Pancreas (tissue), 10 donors: ENCODE data around the gene HNMT. TPM values are rescaled to one million over a fixed set of nuclear protein-coding genes. Genes with fewer than 3 reads are reported as not detected.

Source experiments
- ATAC-seq, 4 donors: fragments of 200-7000 bp; cut with Tn5 transposase; one replicate each; pipeline versions ENCODE4 v1.8.0 to v1.9.1; 2020; ENCODE audit warnings: mild to moderate bottlenecking in 4 of 4, moderate library complexity in 4 of 4
- DNase-seq, 6 donors: peaks; one replicate each; pipeline ENCODE4 v3.0.0-alpha.2; 2020
- FAIRE-seq: peaks from 2 replicates; lab custom pipeline; 2012; peaks lifted over from hg19 to GRCh38; lab: Jason Lieb, UNC
- H3K27ac ChIP-seq, 4 donors: fragments of 200-600 bp; sonication (generic); 1 replicate in 3 of 4; 2 replicates in 1 of 4; pipeline versions ENCODE4 v1.5.0 to v1.8.0; 2020
- H3K27me3 ChIP-seq, 4 donors: fragments of 200-600 bp; one replicate each; pipeline ENCODE4 v1.8.0; 2021
- H3K36me3 ChIP-seq, 3 donors: fragments of 200-600 bp; sonication (generic) in 1 of 3; one replicate each; pipeline versions ENCODE4 v1.5.0 to v1.8.0; 2020 to 2021
- H3K4me1 ChIP-seq, 3 donors: fragments of 200-600 bp; one replicate each; pipeline ENCODE4 v1.8.0; 2021
- H3K4me3 ChIP-seq, 4 donors: fragments of 200-600 bp; sonication (generic) in 2 of 4; one replicate each; pipeline versions ENCODE4 v1.5.0 to v1.8.0; 2020 to 2021
- H3K9me3 ChIP-seq, 4 donors: fragments of 200-600 bp; one replicate each; pipeline ENCODE4 v1.8.0; 2021
- WGBS, 2 donors: extraction: QIAGEN DNeasy Blood & Tissue Kit; methylation state at CpG; one replicate each; pipeline ENCODE4 v1.1.7; 2013; 5-methylcytosine and 5-hydroxymethylcytosine counted together
- intact Hi-C, 3 donors: fragments of 100-400 bp; cut with DNase I; formaldehyde crosslinking; loops; one replicate each; pipeline versions ENCODE4 v1.11.1 to v1.14.2; 2022
- polyA plus RNA-seq, 2 donors: library from polyadenylated mRNA; stranded (reverse); fragments of 200-250 nt; gene quantifications; one replicate each; pipeline ENCODE4 v1.2.3, GENCODE V29; 2013
- total RNA-seq, 6 donors: library from RNA; stranded (reverse); fragmentation: NEBNext Ultra II Directional in 4 of 6; extraction: Animal tissue kit (Norgen Biotek cat#: 25700) in 4 of 6; gene quantifications; one replicate each; pipeline versions ENCODE4 v1.2.1 to v1.2.4, GENCODE V29; 2021 to 2023
- TF ChIP-seq, protein P1 (sequence below), 4 donors: fragments of 200-600 bp; sonication (generic) in 3 of 4; IDR thresholded peaks; one replicate each; pipeline versions ENCODE4 v1.5.0 to v1.8.0; 2021; ENCODE audit warnings: antibody characterized with exemption in 4 of 4
- donor health status: healthy with polysubstance abuse.
- donor health status: DM: no; HTN: no; CAD: no; lungs with moderate emphysema.
- donor health status: DM: no; HTN: no; CAD: no.
- donor health status: control.
- donor health status: control.
- donor health status: Bipolar disorder and iron deficiency.
- donor health status: DM: yes; HTN: yes; CAD: no.
- donor health status: DM: no; HTN: no; CAD: no.
- donor health status: DM: no; HTN: no; CAD: no.
- donor health status: DM: yes; HTN: yes; CAD: no.

Gene HNMT
- total and polyA plus RNA-seq, 8 donors = 14.8 to 44.6 (median 25.1) TPM

DNA sequence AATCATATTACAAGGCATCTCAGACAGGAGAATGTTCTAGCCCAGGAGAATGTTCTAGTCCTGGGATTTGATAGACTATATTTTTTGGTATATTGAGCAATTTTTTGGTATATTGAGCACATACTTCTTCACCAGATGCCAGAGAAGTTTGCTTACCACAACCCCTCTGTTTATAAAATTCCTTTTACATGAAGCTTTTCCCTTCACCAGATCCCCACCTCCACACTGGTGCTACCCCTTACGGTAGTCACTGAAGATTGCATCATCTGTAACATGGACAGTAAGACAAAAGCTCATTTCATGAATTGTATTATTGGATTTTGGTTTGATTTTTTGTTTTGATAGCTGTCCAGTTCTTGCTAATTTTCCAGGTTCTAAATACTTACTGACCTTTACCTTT is 7.2 kb upstream of the HNMT start:
- no peak for FAIRE-seq
- 69 to 70% methylated on average over 1 of the region's 1 CpG for WGBS, 2 donors
- Histone ChIP-seq H3K27ac (no peak overlapping the region), H3K9me3 (no peaks in the 10 kb centered on the region), H3K27me3 (no peaks in the 10 kb centered on the region), H3K36me3 (no peaks in the 10 kb centered on the region), H3K4me1 (peaks cover 0 to 2% (median 0%) of the 10 kb centered on the region in 3 donors), H3K4me3 (no peak overlapping the region)
- ATAC-seq = no peak
- TF ChIP-seq, protein P1, sequence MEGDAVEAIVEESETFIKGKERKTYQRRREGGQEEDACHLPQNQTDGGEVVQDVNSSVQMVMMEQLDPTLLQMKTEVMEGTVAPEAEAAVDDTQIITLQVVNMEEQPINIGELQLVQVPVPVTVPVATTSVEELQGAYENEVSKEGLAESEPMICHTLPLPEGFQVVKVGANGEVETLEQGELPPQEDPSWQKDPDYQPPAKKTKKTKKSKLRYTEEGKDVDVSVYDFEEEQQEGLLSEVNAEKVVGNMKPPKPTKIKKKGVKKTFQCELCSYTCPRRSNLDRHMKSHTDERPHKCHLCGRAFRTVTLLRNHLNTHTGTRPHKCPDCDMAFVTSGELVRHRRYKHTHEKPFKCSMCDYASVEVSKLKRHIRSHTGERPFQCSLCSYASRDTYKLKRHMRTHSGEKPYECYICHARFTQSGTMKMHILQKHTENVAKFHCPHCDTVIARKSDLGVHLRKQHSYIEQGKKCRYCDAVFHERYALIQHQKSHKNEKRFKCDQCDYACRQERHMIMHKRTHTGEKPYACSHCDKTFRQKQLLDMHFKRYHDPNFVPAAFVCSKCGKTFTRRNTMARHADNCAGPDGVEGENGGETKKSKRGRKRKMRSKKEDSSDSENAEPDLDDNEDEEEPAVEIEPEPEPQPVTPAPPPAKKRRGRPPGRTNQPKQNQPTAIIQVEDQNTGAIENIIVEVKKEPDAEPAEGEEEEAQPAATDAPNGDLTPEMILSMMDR (IDR thresholded peaks at IDR 0.05) = no peak
- no peak for DNase-seq
- intact Hi-C loops = no loop called here

DNA sequence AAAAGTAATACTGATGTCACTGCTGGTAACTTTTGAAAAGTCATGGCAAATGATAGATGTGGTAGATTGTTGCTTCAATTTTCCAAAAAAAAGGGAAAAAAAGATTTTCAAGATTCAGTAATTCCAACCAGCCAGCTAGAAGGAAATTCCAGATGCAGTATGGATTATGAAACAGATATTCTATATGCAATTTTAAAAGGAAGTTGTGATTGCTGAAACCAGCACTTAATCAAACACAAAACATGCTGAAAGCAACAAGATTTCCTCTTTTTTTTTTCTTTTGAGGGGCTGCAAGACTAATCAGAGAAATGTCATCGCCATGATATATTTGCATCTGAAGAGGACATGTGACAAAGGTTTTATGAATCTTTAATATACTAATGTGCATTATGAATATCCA is 5.1 kb upstream of the HNMT start:
- no peak for ATAC-seq
- intact Hi-C loops = no loop called here
- H3K27ac ChIP-seq = no peak overlapping the region
- H3K27me3 ChIP-seq = no peaks in the 10 kb centered on the region
- 95 to 96% methylated on average over 1 of the region's 1 CpG for WGBS, 2 donors
- H3K9me3 ChIP-seq = no peaks in the 10 kb centered on the region
- TF ChIP-seq, protein P1 (IDR thresholded peaks at IDR 0.05) = no peak
- peaks cover 5 to 9% (median 6%) of the 10 kb centered on the region in 3 donors for H3K4me1 ChIP-seq
- no peak overlapping the region for H3K4me3 ChIP-seq
- H3K36me3 ChIP-seq = no peaks in the 10 kb centered on the region
- DNase-seq = no peak
- FAIRE-seq = no peak

DNA sequence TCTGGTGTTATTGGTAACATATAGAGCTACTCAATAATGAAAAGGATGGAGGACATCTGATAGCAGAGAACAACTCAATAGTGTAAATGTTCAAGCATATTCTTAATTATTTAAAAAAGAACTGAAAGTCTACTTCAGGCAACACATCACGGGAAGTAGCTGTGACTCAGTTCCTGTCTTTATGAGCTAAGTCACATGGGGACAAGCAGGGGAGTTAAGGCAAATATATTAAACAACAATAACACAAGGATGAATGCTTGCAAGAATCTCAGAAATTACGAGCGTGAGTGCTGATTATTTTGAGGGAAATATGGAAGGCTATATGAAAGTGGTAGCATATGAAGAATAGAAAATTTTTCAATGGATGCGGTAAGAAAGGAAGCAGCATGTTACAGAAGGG is 4.0 kb upstream of the HNMT start:
- TF ChIP-seq, protein P1 (IDR thresholded peaks at IDR 0.05) = no peak
- H3K27me3 ChIP-seq = no peaks in the 10 kb centered on the region

DNA sequence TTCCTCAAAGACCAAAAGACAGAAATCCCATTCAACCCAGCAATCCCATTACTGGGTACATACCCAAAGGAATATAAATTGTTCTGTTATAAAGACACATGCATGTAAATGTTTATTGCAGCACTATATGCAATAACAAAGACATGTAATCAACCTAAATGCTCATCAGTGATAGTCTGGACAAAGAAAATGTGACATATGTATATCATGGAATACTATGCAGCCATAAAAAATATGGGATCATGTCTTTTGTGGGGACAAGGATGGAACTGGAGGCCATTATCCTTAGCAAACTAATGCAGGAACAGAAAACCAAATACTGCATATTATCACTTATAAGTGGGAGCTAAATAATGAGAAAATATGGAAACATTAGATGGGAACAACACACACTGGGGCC is 2.7 kb upstream of the HNMT start:
- intact Hi-C loops = no loop called here
- no peak for FAIRE-seq
- TF ChIP-seq, protein P1 (IDR thresholded peaks at IDR 0.05) = no peak

More for the DNA sequence above, 4.0 kb upstream of the HNMT start:
- no peak for FAIRE-seq
- Histone ChIP-seq H3K4me3 (no peak overlapping the region), H3K27ac (no peak overlapping the region), H3K9me3 (no peaks in the 10 kb centered on the region), H3K36me3 (no peaks in the 10 kb centered on the region), H3K4me1 (peaks cover 5 to 9% (median 6%) of the 10 kb centered on the region in 3 donors)
- WGBS, 2 donors = 89 to 90% methylated on average over 4 of the region's 4 CpGs
- intact Hi-C loops = no loop called here
- ATAC-seq = no peak
- no peak for DNase-seq

DNA sequence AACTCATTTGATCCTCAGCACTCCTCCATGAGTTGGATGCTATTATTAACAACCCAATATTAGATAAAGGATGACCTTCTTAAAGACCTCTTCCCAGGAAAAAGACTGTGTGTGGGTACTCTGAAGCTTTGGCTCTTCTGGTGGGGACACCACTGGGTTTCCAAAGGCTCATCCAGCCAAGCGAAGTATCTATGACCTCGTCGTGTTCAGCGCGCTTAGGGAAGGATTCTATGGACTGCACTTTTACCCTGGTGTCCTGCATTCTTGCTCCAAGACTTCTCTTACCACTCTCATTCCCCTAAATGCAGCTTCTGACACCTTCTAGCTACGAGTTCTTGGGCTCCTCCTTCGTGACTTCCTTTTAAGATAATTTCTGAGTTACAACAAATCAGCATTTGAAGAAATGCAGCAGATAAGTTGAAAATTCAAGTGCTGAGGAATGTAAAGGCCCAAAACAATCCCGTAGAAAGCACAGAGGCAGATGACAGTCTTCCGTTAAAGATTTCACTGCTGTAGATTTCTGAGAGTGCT is 673 bp upstream of the HNMT start:
- peak overlapping the region; percentile 62 to 92 (median 88) for H3K27ac ChIP-seq

More for the DNA sequence above, 2.7 kb upstream of the HNMT start:
- Histone ChIP-seq H3K4me1 (peaks cover 5 to 10% (median 9%) of the 10 kb centered on the region in 3 donors), H3K9me3 (no peaks in the 10 kb centered on the region), H3K27me3 (no peaks in the 10 kb centered on the region), H3K36me3 (no peaks in the 10 kb centered on the region), H3K4me3 (no peak overlapping the region), H3K27ac (no peak overlapping the region)
- DNase-seq = no peak
- no peak for ATAC-seq

More for the DNA sequence above, 673 bp upstream of the HNMT start:
- Histone ChIP-seq H3K4me3 (peak overlapping the region in 3 of 4 donors; percentile 7 to 54 (median 44)), H3K4me1 (peaks cover 5 to 10% (median 9%) of the 10 kb centered on the region in 3 donors), H3K9me3 (no peaks in the 10 kb centered on the region), H3K36me3 (no peaks in the 10 kb centered on the region), H3K27me3 (no peaks in the 10 kb centered on the region)
- no peak for FAIRE-seq
- no peak for DNase-seq
- intact Hi-C loops = no loop called here
- TF ChIP-seq, protein P1 (IDR thresholded peaks at IDR 0.05) = no peak
- ATAC-seq = peak in 2 of 4 donors; percentile 11 to 14
- WGBS, 2 donors = 45 to 50% methylated on average over 9 of the region's 9 CpGs
